Testis (tissue), 2 donors: Measurements from ENCODE around the gene EMD.

Experiments used
- POLR2A ChIP-seq: fragments of 450-650 bp; IDR thresholded peaks from one replicate; pipeline ENCODE4 v1.6.1; 2017; ENCODE audit warnings: antibody characterized with exemption, mild to moderate bottlenecking, moderate library complexity
- TF ChIP-seq, protein P1 (sequence below), 3 experiments: fragments of 450-650 bp in 2 of 3; fragments of 200-600 bp in 1 of 3; sonication (generic) in 1 of 3; IDR thresholded peaks; one replicate each; pipeline ENCODE4 v1.5.1; 2016 to 2019; ENCODE audit warnings: antibody characterized with exemption in 3 of 3, mild to moderate bottlenecking in 2 of 3, moderate library complexity in 1 of 3

DNA sequence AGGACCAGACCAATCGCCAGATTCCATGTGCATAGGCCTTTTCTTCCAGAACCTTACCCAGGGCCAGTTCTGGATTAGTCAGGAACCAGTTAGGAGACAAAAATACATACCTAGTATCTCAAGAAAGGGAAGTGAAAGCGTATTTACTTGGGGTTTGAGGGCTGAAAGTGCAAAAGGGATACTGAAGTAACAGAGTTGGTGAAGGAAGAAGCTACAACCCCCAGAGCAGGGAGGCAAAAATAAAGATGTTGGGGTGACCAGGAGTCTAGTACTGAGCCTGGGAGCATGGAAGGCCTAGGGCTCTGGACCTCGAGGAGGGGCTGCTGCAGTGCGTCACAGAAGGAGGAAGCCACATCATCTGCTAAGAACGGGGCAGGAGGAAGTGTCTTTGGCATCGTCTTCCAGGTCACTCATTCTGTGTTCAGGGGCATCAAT, 45.2 kb upstream of the EMD start:
- TF ChIP-seq, protein P1, sequence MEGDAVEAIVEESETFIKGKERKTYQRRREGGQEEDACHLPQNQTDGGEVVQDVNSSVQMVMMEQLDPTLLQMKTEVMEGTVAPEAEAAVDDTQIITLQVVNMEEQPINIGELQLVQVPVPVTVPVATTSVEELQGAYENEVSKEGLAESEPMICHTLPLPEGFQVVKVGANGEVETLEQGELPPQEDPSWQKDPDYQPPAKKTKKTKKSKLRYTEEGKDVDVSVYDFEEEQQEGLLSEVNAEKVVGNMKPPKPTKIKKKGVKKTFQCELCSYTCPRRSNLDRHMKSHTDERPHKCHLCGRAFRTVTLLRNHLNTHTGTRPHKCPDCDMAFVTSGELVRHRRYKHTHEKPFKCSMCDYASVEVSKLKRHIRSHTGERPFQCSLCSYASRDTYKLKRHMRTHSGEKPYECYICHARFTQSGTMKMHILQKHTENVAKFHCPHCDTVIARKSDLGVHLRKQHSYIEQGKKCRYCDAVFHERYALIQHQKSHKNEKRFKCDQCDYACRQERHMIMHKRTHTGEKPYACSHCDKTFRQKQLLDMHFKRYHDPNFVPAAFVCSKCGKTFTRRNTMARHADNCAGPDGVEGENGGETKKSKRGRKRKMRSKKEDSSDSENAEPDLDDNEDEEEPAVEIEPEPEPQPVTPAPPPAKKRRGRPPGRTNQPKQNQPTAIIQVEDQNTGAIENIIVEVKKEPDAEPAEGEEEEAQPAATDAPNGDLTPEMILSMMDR (IDR thresholded peaks at IDR 0.05) = no peak
- TF ChIP-seq POLR2A = no peak
